COR-L47 (cell line): Measurements from ENCODE around the gene PARVG.
A peak's percentile ranks its signal among the peaks of the same experiment; 100 is the strongest.

Experiments
- DNase-seq: peaks from one replicate; lab custom pipeline; 2025; lab: John Stamatoyannopoulos, UW

The PARVG gene

GRCh38 chr22:44180706-44181032 lies at the start of gene PARVG:
Gene PARVG, plus strand, starts transcription at chr22:44180925. Its CDS starts 2,405 bp downstream, at chr22:44183330.
- no peak for DNase-seq

GRCh38 chr22:44131412-44131811 lies 49.3 kb upstream of the PARVG start:
- no peak for DNase-seq

GRCh38 chr22:44131989-44132685 lies 48.6 kb upstream of the PARVG start:
- no peak for DNase-seq

GRCh38 chr22:44132724-44133123 lies 48.0 kb upstream of the PARVG start:
- no peak for DNase-seq

- no peak for DNase-seq
Measured at GRCh38 chr22:44133161-44133560, 47.6 kb upstream of the PARVG start.

- DNase-seq, result no peak
Measured at GRCh38 chr22:44133901-44134571, 46.7 kb upstream of the PARVG start.

- no peak for DNase-seq
Measured at GRCh38 chr22:44136112-44136511, 44.6 kb upstream of the PARVG start.

- DNase-seq, result no peak
Measured at GRCh38 chr22:44136786-44137185, 43.9 kb upstream of the PARVG start.

- DNase-seq, result no peak
Measured at GRCh38 chr22:44137415-44137814, 43.3 kb upstream of the PARVG start.

- no peak for DNase-seq
Measured at GRCh38 chr22:44139773-44140172, 41.0 kb upstream of the PARVG start.

GRCh38 chr22:44142421-44143104 lies 38.2 kb upstream of the PARVG start:
- no peak for DNase-seq

- DNase-seq, result peak; percentile 17
Measured at GRCh38 chr22:44143105-44143474, 37.6 kb upstream of the PARVG start.

GRCh38 chr22:44143579-44143978 lies 37.1 kb upstream of the PARVG start:
- no peak for DNase-seq

GRCh38 chr22:44144046-44144569 lies 36.6 kb upstream of the PARVG start:
- no peak for DNase-seq

- DNase-seq, result no peak
Measured at GRCh38 chr22:44145544-44145943, 35.2 kb upstream of the PARVG start.

- DNase-seq, result no peak
Measured at GRCh38 chr22:44146088-44146861, 34.5 kb upstream of the PARVG start.

GRCh38 chr22:44147008-44147645 lies 33.6 kb upstream of the PARVG start:
- no peak for DNase-seq

GRCh38 chr22:44147821-44148574 lies 32.7 kb upstream of the PARVG start:
- no peak for DNase-seq

- no peak for DNase-seq
Measured at GRCh38 chr22:44151676-44152075, 29.0 kb upstream of the PARVG start.

GRCh38 chr22:44153710-44154109 lies 27.0 kb upstream of the PARVG start:
- no peak for DNase-seq

- DNase-seq, result no peak
Measured at GRCh38 chr22:44154436-44154942, 26.2 kb upstream of the PARVG start.
